Stimulated activated CD8-positive, alpha-beta memory T cell treated with anti-CD3 and anti-CD28 coated beads, Interleukin-4, amount 100 ng/mL, for 48 hours (primary cell): Measurements from ENCODE around the gene RASAL1.

Experiments used
- DNase-seq: peaks from one replicate; pipeline ENCODE4 v3.0.0-alpha.2; 2020

Gene RASAL1

GRCh38 chr12:113135178-113136127, at the start of gene RASAL1:
Gene RASAL1, minus strand, starts transcription at chr12:113135761. Its CDS starts 299 bp downstream, at chr12:113135462.
- DNase-seq, result peak; percentile 93

GRCh38 chr12:113184900-113185179, 49.3 kb upstream of the RASAL1 start:
- peak; percentile 90 for DNase-seq

GRCh38 chr12:113184098-113184899, 48.7 kb upstream of the RASAL1 start:
- no peak for DNase-seq

- no peak for DNase-seq
These were observed 47.5 kb upstream of the RASAL1 start for GRCh38 chr12:113183030-113183589.

GRCh38 chr12:113181975-113182374, 46.4 kb upstream of the RASAL1 start:
- DNase-seq, result no peak

GRCh38 chr12:113180333-113180732, 44.8 kb upstream of the RASAL1 start:
- DNase-seq, result no peak

GRCh38 chr12:113179023-113179422, 43.5 kb upstream of the RASAL1 start:
- no peak for DNase-seq

- peak; percentile 93 for DNase-seq
These were observed 39.2 kb upstream of the RASAL1 start for GRCh38 chr12:113174461-113175384.

- DNase-seq, result no peak
These were observed 37.6 kb upstream of the RASAL1 start for GRCh38 chr12:113173081-113173698.

- DNase-seq, result no peak
These were observed 36.6 kb upstream of the RASAL1 start for GRCh38 chr12:113172185-113172584.

GRCh38 chr12:113171543-113171942, 36.0 kb upstream of the RASAL1 start:
- DNase-seq, result no peak

- DNase-seq, result no peak
These were observed 35.4 kb upstream of the RASAL1 start for GRCh38 chr12:113170926-113171325.

- no peak for DNase-seq
These were observed 34.9 kb upstream of the RASAL1 start for GRCh38 chr12:113170457-113170856.

- no peak for DNase-seq
These were observed 34.1 kb upstream of the RASAL1 start for GRCh38 chr12:113169697-113170096.

- DNase-seq, result no peak
These were observed 32.3 kb upstream of the RASAL1 start for GRCh38 chr12:113167868-113168267.

- no peak for DNase-seq
These were observed 30.2 kb upstream of the RASAL1 start for GRCh38 chr12:113165521-113166450.

GRCh38 chr12:113164014-113164413, 28.5 kb upstream of the RASAL1 start:
- DNase-seq, result no peak

- no peak for DNase-seq
These were observed 27.4 kb upstream of the RASAL1 start for GRCh38 chr12:113163030-113163360.

- no peak for DNase-seq
These were observed 26.8 kb upstream of the RASAL1 start for GRCh38 chr12:113162102-113163029.
